H9 (cell line): ENCODE measurements around the gene MCF2L2. TPM values are rescaled to one million over a fixed set of nuclear protein-coding genes. Genes with fewer than 3 reads are reported as not detected.
A peak's percentile ranks its signal among the peaks of the same experiment; 100 is the strongest.

Experiments
- DNase-seq: peaks from one replicate; pipeline ENCODE4 v3.0.0-alpha.2; 2017
- H2AFZ ChIP-seq: one replicate; pipeline ENCODE4 v1.6.1; 2013; ENCODE audit warnings: mild to moderate bottlenecking, low read length, control low read depth, moderate library complexity
- H2AK5ac ChIP-seq: 2 replicates; pipeline ENCODE4 v1.6.1; 2013; ENCODE audit warnings: low read length, control low read depth, mixed read lengths; ENCODE audit not compliant: insufficient read length
- H2BK120ac ChIP-seq: one replicate; pipeline ENCODE4 v1.6.1; 2013; ENCODE audit warnings: low read depth, mild to moderate bottlenecking, low read length, control low read depth, inconsistent platforms; ENCODE audit not compliant: poor library complexity, severe bottlenecking
- H2BK12ac ChIP-seq: 2 replicates; pipeline ENCODE4 v1.6.1; 2013; ENCODE audit warnings: low read length, control low read depth, mixed read lengths, low read depth; ENCODE audit not compliant: insufficient read length
- H2BK15ac ChIP-seq: 2 replicates; pipeline ENCODE4 v1.6.1; 2013; ENCODE audit warnings: low read depth, low read length, control low read depth
- H2BK20ac ChIP-seq: one replicate; pipeline ENCODE4 v1.6.1; 2013; ENCODE audit warnings: low read depth, mild to moderate bottlenecking, low read length, control low read depth, inconsistent platforms; ENCODE audit not compliant: poor library complexity, severe bottlenecking
- H2BK5ac ChIP-seq: 2 replicates; pipeline ENCODE4 v1.6.1; 2013; ENCODE audit warnings: low read length, control low read depth, mixed read lengths; ENCODE audit not compliant: insufficient read length
- H3K14ac ChIP-seq: 2 replicates; pipeline ENCODE4 v1.6.1; 2013; ENCODE audit warnings: low read length, control low read depth; ENCODE audit not compliant: insufficient read depth
- H3K18ac ChIP-seq: 2 replicates; pipeline ENCODE4 v1.6.1; 2013; ENCODE audit warnings: low read depth, mild to moderate bottlenecking, mixed read lengths, low read length, control low read depth; ENCODE audit not compliant: insufficient read length
- H3K23ac ChIP-seq: 2 replicates; pipeline ENCODE4 v1.6.1; 2013; ENCODE audit warnings: low read length, control low read depth, mixed read lengths, low read depth; ENCODE audit not compliant: insufficient read length
- H3K23me2 ChIP-seq: 2 replicates; pipeline ENCODE4 v1.6.1; 2013; ENCODE audit warnings: low read depth, mild to moderate bottlenecking, mixed read lengths, low read length, control low read depth; ENCODE audit not compliant: insufficient read length, poor library complexity, severe bottlenecking
- H3K27ac ChIP-seq: 2 replicates; pipeline ENCODE4 v1.5.1; 2013; ENCODE audit warnings: low read length, control low read depth, mixed read lengths, low read depth; ENCODE audit not compliant: insufficient read length
- H3K27me3 ChIP-seq: 2 replicates; pipeline ENCODE4 v1.6.1; 2013; ENCODE audit warnings: low read length, control low read depth, inconsistent platforms; ENCODE audit not compliant: insufficient read depth
- H3K4ac ChIP-seq: 2 replicates; pipeline ENCODE4 v1.6.1; 2013; ENCODE audit warnings: low read depth, mild to moderate bottlenecking, control low read depth, inconsistent platforms, low read length, moderate library complexity
- H3K4me1 ChIP-seq: 2 replicates; pipeline ENCODE4 v1.6.1; 2013; ENCODE audit warnings: low read length, control low read depth, inconsistent platforms; ENCODE audit not compliant: insufficient read depth
- H3K4me2 ChIP-seq: 2 replicates; pipeline ENCODE4 v1.6.1; 2013; ENCODE audit warnings: low read length, control low read depth, mixed read lengths; ENCODE audit not compliant: insufficient read length, insufficient read depth
- H3K56ac ChIP-seq: 2 replicates; pipeline ENCODE4 v1.6.1; 2013; ENCODE audit warnings: low read depth, mild to moderate bottlenecking, mixed read lengths, low read length, control low read depth; ENCODE audit not compliant: insufficient read length
- H3K79me1 ChIP-seq: 2 replicates; pipeline ENCODE4 v1.6.1; 2013; ENCODE audit warnings: low read depth, mild to moderate bottlenecking, moderate library complexity, low read length, control low read depth, inconsistent platforms; ENCODE audit not compliant: insufficient read depth, poor library complexity, severe bottlenecking
- H3K79me2 ChIP-seq: 2 replicates; pipeline ENCODE4 v1.6.1; 2013; ENCODE audit warnings: low read length, control low read depth, inconsistent platforms; ENCODE audit not compliant: insufficient read depth
- H3K9ac ChIP-seq: 2 replicates; pipeline ENCODE4 v1.6.1; 2013; ENCODE audit warnings: low read length, control low read depth, mixed read lengths; ENCODE audit not compliant: insufficient read length; ENCODE audit errors: extremely low read depth
- H3K9me3 ChIP-seq: one replicate; pipeline ENCODE4 v1.6.1; 2013; ENCODE audit warnings: low read depth, low read length, inconsistent platforms; ENCODE audit not compliant: control insufficient read depth
- H3T11ph ChIP-seq: one replicate; pipeline ENCODE4 v1.6.1; 2013; ENCODE audit warnings: mild to moderate bottlenecking, low read length, control low read depth, inconsistent platforms
- H4K20me1 ChIP-seq: one replicate; pipeline ENCODE4 v1.6.1; 2013; ENCODE audit not compliant: control insufficient read depth, insufficient read length, insufficient read depth
- H4K5ac ChIP-seq: 2 replicates; pipeline ENCODE4 v1.6.1; 2013; ENCODE audit warnings: low read depth, mild to moderate bottlenecking, mixed read lengths, low read length, control low read depth; ENCODE audit not compliant: insufficient read length
- H4K8ac ChIP-seq: replicated peaks from 2 replicates; pipeline ENCODE4 v1.6.1; 2013; ENCODE audit warnings: low read length, control low read depth, mixed read lengths, low read depth; ENCODE audit not compliant: insufficient read length
- H4K91ac ChIP-seq: 2 replicates; pipeline ENCODE4 v1.6.1; 2013; ENCODE audit warnings: low read depth, mild to moderate bottlenecking, moderate library complexity, mixed read lengths, low read length, control low read depth; ENCODE audit not compliant: insufficient read length
- H3K27ac Mint-ChIP-seq, 3 experiments: 2 replicates in 2 of 3; 3 replicates in 1 of 3; pipeline ENCODE4 v1.8.0; 2020 to 2021; ENCODE audit warnings: mixed read lengths in 3 of 3, mild to moderate bottlenecking in 1 of 3, moderate library complexity in 1 of 3
- H3K27me3 Mint-ChIP-seq: 2 replicates; pipeline ENCODE4 v1.8.0; 2021; ENCODE audit warnings: low read depth, mild to moderate bottlenecking, moderate library complexity, mixed read lengths
- H3K36me3 Mint-ChIP-seq, 3 experiments: 2 replicates in 2 of 3; 3 replicates in 1 of 3; pipeline ENCODE4 v1.8.0; 2020 to 2021; ENCODE audit warnings: low read depth in 3 of 3, mixed read lengths in 3 of 3; ENCODE audit not compliant: insufficient read depth in 1 of 3
- H3K4me1 Mint-ChIP-seq, 2 experiments: 2 replicates each; pipeline ENCODE4 v1.8.0; 2020; ENCODE audit warnings: mixed read lengths in 2 of 2
- H3K4me3 Mint-ChIP-seq, 2 experiments: 2 replicates in 1 of 2; 3 replicates in 1 of 2; pipeline ENCODE4 v1.8.0; 2020 to 2021; ENCODE audit warnings: mild to moderate bottlenecking in 2 of 2, mixed read lengths in 2 of 2, moderate library complexity in 1 of 2
- H3K9me3 Mint-ChIP-seq, 2 experiments: 2 replicates in 1 of 2; 3 replicates in 1 of 2; pipeline ENCODE4 v1.8.0; 2020; ENCODE audit warnings: mild to moderate bottlenecking in 2 of 2, mixed read lengths in 2 of 2, moderate library complexity in 1 of 2
- CTCF ChIP-seq: fragments of 200-600 bp; sonication (generic); conservative IDR thresholded peaks from 3 replicates; pipeline ENCODE4 v1.8.0; 2021; ENCODE audit warnings: antibody characterized with exemption, mild to moderate bottlenecking
- WGBS: extraction: QIAGEN DNeasy Blood & Tissue Kit; methylation state at CpG from one replicate; pipeline ENCODE4 v1.1.7; 2013; ENCODE audit warnings: missing lambda C conversion rate, low lambda C conversion rate, mixed read lengths; ENCODE audit not compliant: insufficient read length; ENCODE audit errors: extremely low coverage; 5-methylcytosine and 5-hydroxymethylcytosine counted together
- total RNA-seq: library from RNA; stranded (reverse); gene quantifications from 2 replicates; pipeline ENCODE4 v1.2.1, GENCODE V29; 2021

Gene MCF2L2
- total RNA-seq, 1 experiment from 2014 or later = 6.4 TPM

- Mint-ChIP-seq H3K4me1 (peaks cover 17 to 20% of the 10 kb centered on the region in 2 experiments), H3K27me3 (no peaks in the 10 kb centered on the region; the same call in 1 of the 2 replicates), H3K27ac (peak overlapping the region; percentile 60 to 91 (median 72); a peak in 5 of 7 replicates), H3K4me3 (no peak overlapping the region; a peak in 1 of 5 replicates), H3K9me3 (no peaks in the 10 kb centered on the region), H3K36me3 (peaks cover 0 to 22% (median 20%) of the 10 kb centered on the region in 3 experiments; a peak in 5 of 7 replicates)
- H2BK20ac ChIP-seq = no peak overlapping the region
- no peaks in the 10 kb centered on the region for H4K20me1 ChIP-seq
- peak overlapping the region; percentile 47 for H2BK12ac ChIP-seq
- no peak overlapping the region for H3K9ac ChIP-seq
- no peak overlapping the region for H2BK5ac ChIP-seq
- H2BK15ac ChIP-seq = no peak overlapping the region
- H4K8ac ChIP-seq = no peak overlapping the region
- peak overlapping the region; percentile 85; the same call in 1 of the 2 replicates for H3K14ac ChIP-seq
- no peaks in the 10 kb centered on the region for H3K79me1 ChIP-seq
- DNase-seq = peak; percentile 64
- H2AFZ ChIP-seq = no peak overlapping the region
- H3K4me2 ChIP-seq = peak overlapping the region; percentile 15
- no peak overlapping the region for H3K23ac ChIP-seq
- no peak overlapping the region; the same call in 1 of the 2 replicates for H3K4ac ChIP-seq
- peak overlapping the region; percentile 50 for H3K18ac ChIP-seq
- no peak overlapping the region for H3T11ph ChIP-seq
- TF ChIP-seq CTCF = no peak
- H3K27ac ChIP-seq = no peak overlapping the region
- peaks cover 6% of the 10 kb centered on the region for H3K4me1 ChIP-seq
- H4K91ac ChIP-seq = peak overlapping the region; percentile 65
- no CpG with 5 or more reads among the region's 5 CpGs for WGBS
- no peak overlapping the region for H2AK5ac ChIP-seq
- H3K9me3 ChIP-seq = no peaks in the 10 kb centered on the region
- H3K27me3 ChIP-seq = no peaks in the 10 kb centered on the region
- H3K79me2 ChIP-seq = no peaks in the 10 kb centered on the region
- no peak overlapping the region for H3K56ac ChIP-seq
- H3K23me2 ChIP-seq = no peaks in the 10 kb centered on the region
- H2BK120ac ChIP-seq = no peak overlapping the region
- peak overlapping the region; percentile 17 for H4K5ac ChIP-seq
These were observed 129.7 kb downstream of the MCF2L2 start for GRCh38 chr3:183298701-183299153.
